OCI-LY7 (cell line): ENCODE measurements around the gene FAM222A.
A peak's percentile ranks its signal among the peaks of the same experiment; 100 is the strongest.

ENCODE experiments used
- EZH2phosphoT487 ChIP-seq: fragments of 200-600 bp; sonication (generic); IDR thresholded peaks from 2 replicates; pipeline ENCODE4 v1.6.1; 2018; ENCODE audit warnings: low read depth, borderline replicate concordance, mild to moderate bottlenecking, mixed run types, antibody characterized with exemption, low read length, moderate library complexity, mixed read lengths
- TF ChIP-seq, protein P1 (sequence below): fragments of 200-600 bp; sonication (generic); conservative IDR thresholded peaks from 2 replicates; pipeline ENCODE4 v1.5.1; 2014; ENCODE audit warnings: mild to moderate bottlenecking, antibody characterized with exemption, low read length, moderate library complexity, mixed read lengths

DNA sequence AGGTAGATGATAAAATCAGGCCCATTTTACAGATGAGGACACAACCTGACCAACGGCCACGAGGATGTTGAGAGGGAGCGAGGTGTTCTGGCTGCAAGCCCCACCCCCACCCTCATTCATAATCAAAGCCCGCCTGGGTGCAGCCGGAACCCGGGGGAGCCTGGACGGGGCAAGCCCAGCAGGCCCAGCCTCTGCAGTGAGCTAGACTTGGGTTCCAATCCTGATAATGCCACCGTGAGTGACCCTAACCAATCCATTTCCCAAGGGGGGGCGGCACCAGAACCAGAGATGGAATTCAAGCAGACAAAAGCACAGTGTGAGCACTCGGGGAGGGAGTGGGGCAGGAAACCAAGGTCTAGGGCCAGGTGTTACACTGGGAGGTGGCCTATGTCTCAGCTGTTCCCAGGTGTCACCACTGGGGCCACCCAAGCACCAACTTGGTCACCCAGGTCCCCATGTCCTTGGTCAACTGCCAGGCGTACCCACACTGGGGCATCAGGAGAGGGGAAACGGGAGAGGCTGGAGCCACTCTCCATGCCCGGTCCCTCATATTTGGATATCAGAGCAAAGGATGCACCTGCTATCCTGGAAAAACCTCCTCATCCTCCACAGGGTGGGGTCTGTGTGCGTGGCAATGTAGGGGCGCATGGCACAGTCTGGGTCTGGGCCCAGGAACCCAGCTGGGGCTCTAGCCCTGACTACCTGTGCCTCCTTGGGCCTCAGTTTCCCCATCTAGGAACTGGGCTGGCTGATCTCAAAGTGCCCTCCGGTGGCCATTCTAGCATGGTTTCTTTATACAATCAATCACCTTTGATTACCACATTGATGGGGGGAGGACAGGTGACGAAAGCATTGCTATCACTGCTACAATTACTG, 58.4 kb downstream of the FAM222A start:
- TF ChIP-seq, protein P1, sequence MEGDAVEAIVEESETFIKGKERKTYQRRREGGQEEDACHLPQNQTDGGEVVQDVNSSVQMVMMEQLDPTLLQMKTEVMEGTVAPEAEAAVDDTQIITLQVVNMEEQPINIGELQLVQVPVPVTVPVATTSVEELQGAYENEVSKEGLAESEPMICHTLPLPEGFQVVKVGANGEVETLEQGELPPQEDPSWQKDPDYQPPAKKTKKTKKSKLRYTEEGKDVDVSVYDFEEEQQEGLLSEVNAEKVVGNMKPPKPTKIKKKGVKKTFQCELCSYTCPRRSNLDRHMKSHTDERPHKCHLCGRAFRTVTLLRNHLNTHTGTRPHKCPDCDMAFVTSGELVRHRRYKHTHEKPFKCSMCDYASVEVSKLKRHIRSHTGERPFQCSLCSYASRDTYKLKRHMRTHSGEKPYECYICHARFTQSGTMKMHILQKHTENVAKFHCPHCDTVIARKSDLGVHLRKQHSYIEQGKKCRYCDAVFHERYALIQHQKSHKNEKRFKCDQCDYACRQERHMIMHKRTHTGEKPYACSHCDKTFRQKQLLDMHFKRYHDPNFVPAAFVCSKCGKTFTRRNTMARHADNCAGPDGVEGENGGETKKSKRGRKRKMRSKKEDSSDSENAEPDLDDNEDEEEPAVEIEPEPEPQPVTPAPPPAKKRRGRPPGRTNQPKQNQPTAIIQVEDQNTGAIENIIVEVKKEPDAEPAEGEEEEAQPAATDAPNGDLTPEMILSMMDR: peak; percentile 58
- no peak for TF ChIP-seq EZH2phosphoT487
